ENCODE results near the gene BICRA. TPM values are rescaled to one million over a fixed set of nuclear protein-coding genes. Genes with fewer than 3 reads are reported as not detected.
"Not testable (repeated sequence)": the region's sequence is repeated elsewhere in the genome, so short reads cannot be mapped to it uniquely, and the experiment has no call there.

BICRA gene
- total RNA-seq, 1 experiment from 2014 or later: 24.4 TPM

DNA sequence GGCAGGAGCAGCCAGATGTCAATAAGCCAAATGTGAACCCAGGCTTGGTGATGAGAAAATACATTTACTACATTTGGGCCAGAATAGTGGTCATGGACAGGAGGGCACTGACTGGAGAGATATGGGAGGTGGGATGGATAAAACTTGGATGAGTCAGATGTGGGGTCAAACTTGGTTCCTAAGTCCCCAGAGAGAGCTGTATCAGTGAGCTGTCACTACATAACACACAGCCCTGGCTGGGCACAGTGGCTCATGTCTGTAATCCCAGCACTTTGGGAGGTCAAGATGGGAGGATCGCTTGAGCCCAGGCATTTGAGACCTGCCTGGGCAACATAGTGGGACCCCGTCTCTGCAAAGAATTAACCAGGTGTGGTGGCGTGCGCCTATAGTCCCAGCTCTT, 52.7 kb downstream of the BICRA start:
- H3K36me3 Mint-ChIP-seq (ENCODE audit: insufficient read depth, unreplicated experiment): peaks cover 23% of the 10 kb centered on the region
- no peak for DNase-seq
- TF ChIP-seq, protein P1, sequence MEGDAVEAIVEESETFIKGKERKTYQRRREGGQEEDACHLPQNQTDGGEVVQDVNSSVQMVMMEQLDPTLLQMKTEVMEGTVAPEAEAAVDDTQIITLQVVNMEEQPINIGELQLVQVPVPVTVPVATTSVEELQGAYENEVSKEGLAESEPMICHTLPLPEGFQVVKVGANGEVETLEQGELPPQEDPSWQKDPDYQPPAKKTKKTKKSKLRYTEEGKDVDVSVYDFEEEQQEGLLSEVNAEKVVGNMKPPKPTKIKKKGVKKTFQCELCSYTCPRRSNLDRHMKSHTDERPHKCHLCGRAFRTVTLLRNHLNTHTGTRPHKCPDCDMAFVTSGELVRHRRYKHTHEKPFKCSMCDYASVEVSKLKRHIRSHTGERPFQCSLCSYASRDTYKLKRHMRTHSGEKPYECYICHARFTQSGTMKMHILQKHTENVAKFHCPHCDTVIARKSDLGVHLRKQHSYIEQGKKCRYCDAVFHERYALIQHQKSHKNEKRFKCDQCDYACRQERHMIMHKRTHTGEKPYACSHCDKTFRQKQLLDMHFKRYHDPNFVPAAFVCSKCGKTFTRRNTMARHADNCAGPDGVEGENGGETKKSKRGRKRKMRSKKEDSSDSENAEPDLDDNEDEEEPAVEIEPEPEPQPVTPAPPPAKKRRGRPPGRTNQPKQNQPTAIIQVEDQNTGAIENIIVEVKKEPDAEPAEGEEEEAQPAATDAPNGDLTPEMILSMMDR (IDR thresholded peaks at IDR 0.05; ENCODE audit: unreplicated experiment): no peak
- no TSS peak for BruUV-seq (replicated peaks)
- H3K27ac Mint-ChIP-seq (ENCODE audit: unreplicated experiment): peak overlapping the region; percentile 52
- intact Hi-C loops (cut with micrococcal nuclease; ENCODE audit: unreplicated experiment): loop anchor here (5.0 kb wide), 1 partner anchor 59 kb away; no protein-coding TSS in a partner anchor
- CTCF ChIA-PET: interaction anchor here (0.5 to 1.2 kb wide), 2 partner anchors 11 to 113 kb away, joined by 3 to 4 read pairs; no protein-coding TSS in a partner anchor
- H3K4me1 Mint-ChIP-seq (ENCODE audit: low read depth, unreplicated experiment): peaks cover 59% of the 10 kb centered on the region
- no peaks in the 10 kb centered on the region for H3K27me3 Mint-ChIP-seq (ENCODE audit: unreplicated experiment)
- no peak overlapping the region for H3K4me3 Mint-ChIP-seq (ENCODE audit: low read depth, unreplicated experiment)
- H3K9me3 Mint-ChIP-seq (ENCODE audit: low read depth, unreplicated experiment): no peaks in the 10 kb centered on the region

DNA sequence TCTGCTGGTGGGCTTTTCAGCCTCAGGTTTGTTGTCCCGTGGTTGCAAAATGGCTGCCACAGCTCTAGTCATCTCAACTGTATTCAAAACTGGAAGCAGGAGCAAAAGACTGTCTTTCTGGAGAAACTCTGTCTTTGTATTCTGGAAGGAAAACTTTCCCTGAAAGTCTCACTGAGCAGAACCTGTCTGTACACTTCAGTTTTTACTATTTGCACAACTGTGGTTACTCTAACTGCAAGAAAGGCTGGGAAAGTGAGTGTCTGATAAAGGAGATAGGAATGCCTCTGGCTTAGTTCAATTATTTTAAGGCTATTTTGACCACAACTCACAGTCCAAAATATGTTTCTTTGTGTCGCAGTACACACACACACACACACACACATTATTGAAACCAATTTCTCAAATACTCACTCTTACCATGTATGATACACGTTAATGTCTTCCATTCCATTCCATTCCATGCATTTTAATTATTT, 54.5 kb downstream of the BICRA start:
- CTCF ChIA-PET: interaction anchor here (0.6 to 1.0 kb wide), 3 partner anchors 148 to 542 kb away, joined by 3 read pairs; partner anchors contain the start of gene NAPA
- intact Hi-C loops (cut with micrococcal nuclease; ENCODE audit: unreplicated experiment): loop anchor here (5.0 kb wide), 1 partner anchor 61 kb away; no protein-coding TSS in a partner anchor
- BruUV-seq (replicated peaks): no TSS peak
- Mint-ChIP-seq H3K27me3 (ENCODE audit: unreplicated experiment) (no peaks in the 10 kb centered on the region), H3K27ac (ENCODE audit: unreplicated experiment) (peak overlapping the region; percentile 80), H3K9me3 (ENCODE audit: low read depth, unreplicated experiment) (no peaks in the 10 kb centered on the region), H3K36me3 (ENCODE audit: insufficient read depth, unreplicated experiment) (peaks cover 27% of the 10 kb centered on the region), H3K4me3 (ENCODE audit: low read depth, unreplicated experiment) (peak overlapping the region; percentile 20), H3K4me1 (ENCODE audit: low read depth, unreplicated experiment) (peaks cover 59% of the 10 kb centered on the region)
- TF ChIP-seq, protein P1 (IDR thresholded peaks at IDR 0.05; ENCODE audit: unreplicated experiment): no peak
- DNase-seq: peak; percentile 16

DNA sequence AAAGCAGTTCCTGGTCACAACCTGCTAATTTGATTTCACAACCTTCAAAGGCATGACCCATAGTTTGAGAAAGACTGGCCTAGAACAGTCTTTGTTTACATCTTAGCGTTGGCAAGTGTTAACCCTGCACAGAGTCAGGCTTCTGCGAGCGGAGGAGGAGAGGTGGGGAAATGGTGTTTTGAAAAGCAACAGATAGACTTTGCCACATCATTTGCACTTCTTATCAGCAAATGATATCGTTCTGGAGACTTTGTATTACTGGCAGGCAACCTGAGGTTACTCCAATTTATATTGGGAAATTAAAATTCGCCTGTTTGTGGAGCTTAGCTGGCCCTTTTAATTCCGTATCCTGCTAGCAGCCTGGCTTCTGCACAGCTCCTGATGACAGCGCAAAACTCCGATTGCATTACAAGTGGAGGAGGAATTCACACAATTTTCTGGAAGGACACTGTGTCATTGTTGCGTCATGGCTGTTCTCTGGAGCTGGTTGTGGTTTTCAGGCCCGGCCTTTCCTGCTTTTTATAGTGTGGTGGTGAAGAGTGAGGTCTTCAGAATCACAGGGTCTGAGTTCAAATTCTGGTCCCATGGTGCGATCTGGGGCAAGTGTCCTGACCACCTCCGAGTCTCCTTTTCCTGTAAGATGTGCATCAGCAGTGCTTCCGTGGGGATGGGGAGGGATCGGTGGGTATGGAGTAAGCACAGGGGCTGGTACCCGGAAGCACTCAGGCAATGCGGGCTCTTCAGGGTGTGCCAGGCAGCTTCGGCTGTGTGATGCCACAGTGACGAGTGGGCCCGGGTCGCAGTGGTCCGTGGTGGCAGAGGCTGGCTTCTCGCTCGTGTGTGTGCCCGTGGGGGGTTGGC, 55.2 kb downstream of the BICRA start:
- peak overlapping the region; percentile 80 for H3K27ac Mint-ChIP-seq (ENCODE audit: unreplicated experiment)
- peaks cover 52% of the 10 kb centered on the region for H3K4me1 Mint-ChIP-seq (ENCODE audit: low read depth, unreplicated experiment)
- no TSS peak for BruUV-seq (replicated peaks)
- intact Hi-C loops (cut with micrococcal nuclease; ENCODE audit: unreplicated experiment): loop anchor here (5.0 kb wide), 1 partner anchor 62 kb away; no protein-coding TSS in a partner anchor
- CTCF ChIA-PET: interaction anchor here (0.6 to 1.0 kb wide), 2 partner anchors 149 to 363 kb away, joined by 3 to 4 read pairs; partner anchors contain the start of gene NAPA
- H3K36me3 Mint-ChIP-seq (ENCODE audit: insufficient read depth, unreplicated experiment): peaks cover 22% of the 10 kb centered on the region
- DNase-seq: peak; percentile 52
- no peaks in the 10 kb centered on the region for H3K27me3 Mint-ChIP-seq (ENCODE audit: unreplicated experiment)
- H3K4me3 Mint-ChIP-seq (ENCODE audit: low read depth, unreplicated experiment): peak overlapping the region; percentile 20
- TF ChIP-seq, protein P1 (IDR thresholded peaks at IDR 0.05; ENCODE audit: unreplicated experiment): no peak
- no peaks in the 10 kb centered on the region for H3K9me3 Mint-ChIP-seq (ENCODE audit: low read depth, unreplicated experiment)

DNA sequence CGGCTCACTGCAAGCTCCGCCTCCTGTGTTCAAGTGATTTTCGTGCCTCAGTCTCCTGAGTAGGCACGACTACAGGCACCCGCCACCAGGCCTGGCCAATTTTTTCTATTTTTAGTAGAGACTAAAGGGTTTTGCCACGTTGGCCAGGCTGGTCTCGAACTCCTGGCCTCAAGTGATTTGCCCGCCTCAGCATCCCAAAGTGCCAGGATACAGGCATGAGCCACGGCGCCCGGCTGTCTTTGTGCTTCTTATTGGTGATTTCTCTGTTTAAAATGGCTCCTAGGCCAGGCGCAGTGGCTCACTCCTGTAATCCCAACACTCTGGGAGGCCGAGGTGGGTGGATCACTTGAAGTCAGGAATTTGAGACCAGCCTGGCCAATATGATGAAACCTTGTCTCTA, 59.6 kb downstream of the BICRA start:
- BruUV-seq (replicated peaks); DNase-seq; CTCF ChIA-PET; H3K4me3 Mint-ChIP-seq (ENCODE audit: low read depth, unreplicated experiment); H3K27me3 Mint-ChIP-seq (ENCODE audit: unreplicated experiment); H3K9me3 Mint-ChIP-seq (ENCODE audit: low read depth, unreplicated experiment); H3K27ac Mint-ChIP-seq (ENCODE audit: unreplicated experiment); intact Hi-C loops (cut with micrococcal nuclease; ENCODE audit: unreplicated experiment): not testable (repeated sequence)
- peaks cover 22% of the 10 kb centered on the region for H3K4me1 Mint-ChIP-seq (ENCODE audit: low read depth, unreplicated experiment)
- H3K36me3 Mint-ChIP-seq (ENCODE audit: insufficient read depth, unreplicated experiment): peaks cover 11% of the 10 kb centered on the region
